Ramos (cell line): ENCODE data around the gene PITX2.

Source experiments
- in situ Hi-C: fragments of 300-500 bp; cut with MboI; formaldehyde crosslinking; loops from one replicate; pipeline ENCODE4 v1.14.3; 2022; ENCODE audit warnings: low sequenced_read_pairs; ENCODE audit not compliant: unreplicated experiment

PITX2 gene

DNA sequence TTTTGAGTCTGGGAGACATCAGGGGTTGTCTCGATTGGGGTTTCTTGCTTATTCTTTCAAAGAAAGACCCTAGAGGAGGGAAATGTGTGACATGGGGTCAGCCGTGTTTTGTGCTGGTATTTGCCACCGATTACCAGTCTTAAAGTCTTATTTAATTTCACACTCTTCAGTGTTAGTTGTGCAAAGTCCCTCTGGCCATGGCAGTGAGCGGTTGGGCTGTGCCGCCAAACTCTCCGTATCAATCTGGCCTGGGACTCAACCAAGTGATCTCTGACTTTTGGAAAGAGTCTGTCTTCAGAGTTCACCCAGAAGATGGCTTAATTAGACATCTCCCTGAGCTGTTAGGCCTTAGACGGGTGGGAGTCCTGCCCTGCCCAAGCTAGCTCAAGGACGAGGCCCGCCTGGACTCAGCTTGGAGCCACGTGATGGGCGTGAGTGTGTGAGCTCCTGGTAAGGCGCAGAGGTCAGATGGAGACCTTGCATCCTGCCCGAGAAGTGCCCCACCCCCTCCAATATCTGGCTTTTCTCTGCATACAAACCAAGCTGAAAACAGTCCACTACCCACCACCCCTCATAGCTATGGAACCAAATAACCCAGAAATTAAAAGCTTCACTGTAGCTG lies 3.8 kb upstream of the PITX2 start:
- in situ Hi-C loops = loop anchor here (25.0 kb wide), 2 partner anchors 336 to 1011 kb away; no protein-coding TSS in a partner anchor

DNA sequence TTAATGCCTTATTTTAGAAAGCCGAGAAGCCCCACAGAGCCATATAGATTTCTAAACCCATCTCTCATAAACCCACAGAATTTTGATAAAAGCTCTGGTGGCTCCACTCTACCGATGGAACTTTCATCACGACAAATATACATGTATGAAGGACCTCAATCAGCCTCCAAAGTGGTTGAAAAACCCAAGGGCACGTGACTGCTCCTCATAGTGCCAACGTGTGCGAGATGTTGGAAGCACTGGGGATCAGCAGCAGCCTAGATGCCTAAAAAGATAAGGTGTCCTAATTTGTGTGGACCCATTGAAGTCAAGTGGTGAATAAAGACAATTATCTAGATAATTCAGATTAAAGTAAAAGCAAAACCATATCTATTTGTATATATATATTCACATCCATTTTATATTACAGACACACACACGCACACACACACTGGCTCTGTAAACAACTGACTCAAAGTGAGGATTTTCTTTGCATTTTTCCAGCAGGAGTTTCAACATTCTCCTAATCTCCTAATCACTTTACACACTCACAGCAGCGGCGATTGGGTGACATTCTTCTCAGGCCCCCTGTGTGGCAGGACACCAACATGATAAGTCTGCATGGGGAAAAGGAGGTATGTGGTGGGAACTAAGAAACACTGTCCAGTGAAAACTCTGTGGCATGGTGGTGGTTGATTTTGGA lies 2.8 kb upstream of the PITX2 start:
- in situ Hi-C loops = loop anchor here (25.0 kb wide), 2 partner anchors 337 to 1012 kb away; no protein-coding TSS in a partner anchor

- in situ Hi-C loops = loop anchor here (25.0 kb wide), 2 partner anchors 337 to 1012 kb away; no protein-coding TSS in a partner anchor
Observed at GRCh38 chr4:110624904-110625494, 2.1 kb upstream of the PITX2 start.

DNA sequence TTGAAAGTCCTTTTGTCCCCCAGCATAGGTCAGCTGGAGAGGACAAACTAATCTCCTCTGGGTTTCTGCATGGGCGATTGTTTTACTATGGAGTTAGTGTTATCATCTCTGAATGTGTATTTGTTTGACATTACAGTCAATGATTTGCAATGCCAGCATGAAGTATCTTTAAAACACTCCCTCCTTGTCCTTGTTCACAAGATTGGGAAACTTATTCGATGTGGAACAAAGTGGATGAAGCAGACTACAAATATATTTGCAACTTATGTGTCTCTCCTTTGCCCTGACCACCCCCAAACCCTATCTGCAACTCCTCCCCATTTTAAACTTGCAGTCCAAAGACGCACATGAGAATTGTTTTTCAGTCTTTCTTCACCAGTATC lies 1.5 kb upstream of the PITX2 start:
- in situ Hi-C loops = no loop called here

DNA sequence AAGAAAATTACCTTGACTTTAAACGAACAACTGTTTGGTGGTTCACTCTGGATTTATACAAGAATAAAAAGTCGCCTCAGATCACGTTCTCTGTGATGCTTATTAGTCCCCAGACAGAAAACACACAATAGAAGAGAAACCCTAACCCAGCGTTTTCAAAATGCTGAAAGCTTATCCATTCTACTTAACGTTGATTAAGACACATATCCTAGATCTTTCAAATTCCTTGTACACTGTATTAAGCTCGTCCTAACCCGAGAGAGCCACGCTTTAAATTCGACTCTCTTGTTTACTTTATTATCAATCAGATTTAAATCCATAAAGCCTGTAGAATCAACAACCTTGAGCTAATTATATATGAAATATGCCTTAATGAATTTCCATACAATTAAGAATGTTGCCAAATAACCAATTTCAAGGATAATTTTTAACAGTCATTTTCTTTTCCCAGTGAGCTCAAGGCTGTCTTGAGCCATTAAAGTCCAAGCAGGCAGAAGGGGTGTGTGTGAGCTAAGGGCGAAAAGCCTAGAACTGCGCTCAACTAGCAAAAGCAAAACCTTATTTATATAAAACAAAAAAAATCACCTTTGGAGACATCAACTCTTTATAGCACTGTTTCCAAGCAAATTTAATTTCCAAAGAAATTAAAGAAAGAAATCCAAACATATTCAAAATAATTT lies 981 bp upstream of the PITX2 start:
- in situ Hi-C loops = no loop called here

- in situ Hi-C loops = no loop called here
Observed at GRCh38 chr4:110621839-110622751, 782 bp downstream of the PITX2 start.

- in situ Hi-C loops = no loop called here
Observed at GRCh38 chr4:110621328-110621812, 1.5 kb downstream of the PITX2 start.

DNA sequence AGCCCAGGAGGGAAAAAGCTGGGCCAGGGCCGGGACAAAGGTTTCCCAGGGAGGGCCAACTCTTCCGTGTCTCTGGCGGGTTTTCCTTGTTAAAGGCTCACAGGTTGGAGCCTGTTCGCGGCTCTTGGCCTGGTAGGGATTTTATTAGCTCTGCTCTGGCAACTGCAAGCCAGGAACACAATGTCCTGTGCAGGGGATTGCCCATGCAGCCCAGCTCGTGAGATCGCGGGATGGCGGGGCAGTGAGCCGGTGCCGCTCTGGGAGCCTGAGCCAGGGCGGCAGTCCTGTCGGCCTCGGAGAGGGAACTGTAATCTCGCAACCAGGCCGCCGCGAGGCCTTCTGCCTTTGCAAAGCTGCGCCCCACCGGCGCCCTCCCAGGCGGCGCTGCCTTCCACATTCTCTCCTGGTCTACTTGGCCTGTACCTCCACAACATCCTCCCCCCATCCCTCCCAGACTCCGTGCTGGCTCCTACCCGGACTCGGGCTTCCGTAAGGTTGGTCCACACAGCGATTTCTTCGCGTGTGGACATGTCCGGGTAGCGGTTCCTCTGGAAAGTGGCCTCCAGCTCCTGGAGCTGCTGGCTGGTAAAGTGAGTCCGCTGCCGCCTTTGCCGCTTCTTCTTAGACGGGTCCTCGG lies 2.1 kb downstream of the PITX2 start:
- in situ Hi-C loops = no loop called here

DNA sequence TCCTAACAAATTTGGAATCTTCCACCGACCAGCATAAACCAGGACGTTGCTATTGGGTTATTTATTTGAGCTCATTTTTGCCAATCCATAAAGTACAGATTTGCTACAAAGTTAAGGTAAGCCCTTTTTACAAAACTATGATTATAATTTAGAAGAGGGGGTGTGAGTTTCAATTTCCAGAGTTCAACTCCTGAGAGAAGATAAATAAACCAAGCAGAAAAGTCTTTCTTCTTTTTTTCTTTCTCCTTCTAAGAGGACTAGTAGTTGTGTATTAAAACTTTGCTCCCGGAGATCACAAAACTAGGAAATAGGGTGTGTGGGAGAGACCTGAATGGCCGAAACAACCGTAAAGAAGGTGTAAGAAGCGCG lies 2.6 kb downstream of the PITX2 start:
- in situ Hi-C loops = no loop called here

GRCh38 chr4:110619463-110620247 lies 3.2 kb downstream of the PITX2 start:
- in situ Hi-C loops = no loop called here

DNA sequence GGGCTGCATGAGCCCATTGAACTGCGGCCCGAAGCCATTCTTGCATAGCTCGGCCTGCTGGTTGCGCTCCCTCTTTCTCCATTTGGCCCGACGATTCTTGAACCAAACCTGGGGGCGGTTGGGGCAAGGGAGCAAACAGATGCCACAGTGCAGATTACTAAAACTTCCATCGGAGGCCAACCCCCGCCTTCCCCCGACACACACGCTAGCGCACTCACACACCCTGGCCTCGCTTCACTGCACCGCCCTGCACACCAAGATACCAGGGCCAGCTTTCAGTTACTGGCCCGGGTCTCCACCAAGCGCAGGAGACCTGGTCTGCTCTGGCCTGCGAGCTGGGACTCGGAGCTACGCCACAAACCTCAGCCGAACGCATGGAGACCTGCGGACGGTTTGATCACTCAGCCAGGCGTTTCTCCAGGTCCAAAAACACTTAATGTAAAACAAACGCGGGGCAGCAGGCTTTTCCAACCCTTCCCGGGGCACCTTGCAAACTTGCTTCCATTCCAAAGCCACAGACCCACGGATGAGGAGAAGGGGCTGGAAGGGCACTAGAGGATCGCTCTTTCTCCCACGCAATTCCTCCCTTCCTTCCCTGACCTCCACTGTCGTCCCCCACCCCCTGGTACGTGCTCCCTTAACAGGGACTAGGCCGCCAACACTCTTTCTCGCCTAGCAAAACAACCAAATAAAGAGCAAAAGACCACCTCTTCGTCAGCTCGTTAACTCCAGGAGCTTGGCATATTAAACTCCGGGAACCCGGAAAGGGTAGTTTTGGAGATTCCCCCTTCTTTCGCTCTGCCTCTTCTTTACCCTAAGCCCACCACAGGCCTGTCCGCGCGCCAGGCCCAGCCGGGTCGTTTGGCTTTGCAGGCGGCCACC lies 4.1 kb downstream of the PITX2 start:
- in situ Hi-C loops = no loop called here

DNA sequence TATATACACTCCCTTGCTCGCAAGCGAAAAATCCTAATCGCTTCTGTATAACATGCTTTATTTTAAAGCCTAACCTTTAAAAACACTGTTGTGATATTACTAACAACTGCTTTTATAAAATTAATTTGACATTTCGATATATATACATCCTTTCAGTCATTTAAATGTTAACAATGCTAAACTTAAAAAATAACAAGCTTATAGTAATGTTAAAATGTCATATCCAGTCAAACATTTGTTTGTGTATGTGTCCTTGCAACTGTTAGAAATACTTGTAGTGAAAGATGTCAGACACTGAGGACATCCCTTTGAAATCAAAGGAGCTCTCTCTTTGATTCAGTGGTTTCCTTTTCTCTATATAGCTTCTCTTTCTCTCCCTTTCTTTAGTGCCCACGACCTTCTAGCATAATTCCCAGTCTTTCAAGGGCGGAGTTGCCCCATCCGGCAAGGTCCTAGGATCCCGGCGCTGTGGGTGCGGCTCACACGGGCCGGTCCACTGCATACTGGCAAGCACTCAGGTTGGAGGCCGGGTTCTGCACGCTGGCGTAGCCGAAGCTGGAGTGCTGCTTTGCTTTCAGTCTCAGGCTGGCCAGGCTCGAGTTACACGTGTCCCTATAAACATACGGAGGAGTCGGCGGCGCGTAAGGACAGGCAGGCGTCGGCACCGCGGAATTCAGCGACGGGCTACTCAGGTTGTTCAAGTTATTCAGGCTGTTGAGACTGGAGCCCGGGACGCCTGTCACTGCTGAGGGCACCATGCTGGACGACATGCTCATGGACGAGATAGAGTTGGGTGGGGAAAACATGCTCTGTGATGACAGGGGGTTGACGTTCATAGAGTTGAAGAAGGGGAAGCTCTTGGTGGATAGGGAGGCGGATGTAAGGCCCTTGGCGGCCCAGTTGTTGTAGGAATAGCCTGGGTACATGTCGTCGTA lies 5.0 kb downstream of the PITX2 start:
- in situ Hi-C loops = no loop called here

DNA sequence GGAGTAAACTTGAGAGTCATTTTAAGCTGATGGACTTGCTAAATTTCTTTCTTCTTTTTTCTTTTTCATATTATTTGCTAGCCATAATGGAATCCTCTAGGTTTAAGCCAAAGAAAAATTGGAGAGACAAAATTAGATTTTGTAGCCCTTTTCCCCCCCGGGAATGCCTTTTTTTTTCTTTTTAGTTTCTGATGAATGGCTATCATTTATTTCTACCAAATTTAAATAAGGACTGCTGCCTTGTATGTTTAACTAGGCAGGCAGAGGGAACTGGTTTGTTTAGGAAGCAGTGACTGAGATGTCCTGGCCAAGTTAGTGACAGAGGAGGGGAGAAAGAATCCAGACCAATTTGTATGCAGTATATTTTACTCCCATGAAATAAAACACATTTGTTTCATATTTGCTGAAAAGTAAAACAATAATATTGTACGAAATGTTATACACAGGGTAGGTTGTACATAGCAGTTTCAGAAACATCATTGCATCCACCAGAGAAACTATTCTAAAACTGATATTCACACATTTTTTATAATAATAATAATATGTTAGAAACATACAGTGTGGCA lies 5.7 kb downstream of the PITX2 start:
- in situ Hi-C loops = no loop called here

GRCh38 chr4:110616238-110617074 lies 6.4 kb downstream of the PITX2 start:
- in situ Hi-C loops = no loop called here
